ENCODE results near the gene IFNLR1. TPM values are rescaled to one million over a fixed set of nuclear protein-coding genes. Genes with fewer than 3 reads are reported as not detected.
"Not testable (repeated sequence)": the region's sequence is repeated elsewhere in the genome, so short reads cannot be mapped to it uniquely, and the experiment has no call there.

The IFNLR1 gene
- total RNA-seq, 1 donor from 2014 or later: 5.6 TPM

- Mint-ChIP-seq H3K27ac (no peak overlapping the region), H3K36me3 (ENCODE audit: low read depth) (no peaks in the 10 kb centered on the region), H3K4me1 (no peaks in the 10 kb centered on the region), H3K4me3 (no peak overlapping the region), H3K9me3 (no peaks in the 10 kb centered on the region), H3K27me3 (peaks cover 56% of the 10 kb centered on the region)
- intact Hi-C loops (cut with micrococcal nuclease): no loop called here
- no peak for DNase-seq
Observed at GRCh38 chr1:24215226-24215814, 28.2 kb upstream of the IFNLR1 start.

- no peak for DNase-seq
- peaks cover 42% of the 10 kb centered on the region for H3K27me3 Mint-ChIP-seq
- intact Hi-C loops (cut with micrococcal nuclease): no loop called here
- no peaks in the 10 kb centered on the region for H3K36me3 Mint-ChIP-seq (ENCODE audit: low read depth)
- no peaks in the 10 kb centered on the region for H3K9me3 Mint-ChIP-seq
- no peak overlapping the region for H3K4me3 Mint-ChIP-seq
- no peaks in the 10 kb centered on the region for H3K4me1 Mint-ChIP-seq
- no peak overlapping the region for H3K27ac Mint-ChIP-seq
Observed at GRCh38 chr1:24212376-24212775, 25.3 kb upstream of the IFNLR1 start.

DNA sequence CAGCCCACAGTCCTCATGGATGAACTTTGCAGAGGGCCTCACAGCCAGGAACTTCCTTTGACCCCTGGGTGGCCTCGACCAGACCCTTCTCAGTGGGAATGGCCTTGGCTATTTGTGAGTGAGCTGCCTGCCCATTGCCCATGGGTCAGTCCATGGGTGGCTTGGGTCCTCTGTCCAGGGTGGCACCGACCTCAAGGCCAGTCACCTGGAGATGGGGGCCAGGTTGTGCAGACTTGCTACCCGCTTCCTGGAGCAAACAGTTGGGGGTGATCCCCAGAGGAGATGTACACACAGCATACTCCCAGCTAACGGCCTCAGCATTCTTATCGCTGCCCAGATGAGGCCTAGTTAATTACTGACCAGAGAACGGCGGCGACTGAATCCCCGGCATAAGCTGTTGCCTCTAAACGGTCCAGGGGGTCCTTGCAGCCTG lies 23.1 kb upstream of the IFNLR1 start:
- intact Hi-C loops (cut with micrococcal nuclease): no loop called here
- Mint-ChIP-seq H3K27me3 (peaks cover 24% of the 10 kb centered on the region), H3K9me3 (no peaks in the 10 kb centered on the region), H3K36me3 (ENCODE audit: low read depth) (no peaks in the 10 kb centered on the region), H3K4me3 (no peak overlapping the region), H3K27ac (no peak overlapping the region), H3K4me1 (no peaks in the 10 kb centered on the region)
- no peak for DNase-seq

GRCh38 chr1:24209097-24209496 lies 22.0 kb upstream of the IFNLR1 start:
- Mint-ChIP-seq H3K36me3 (ENCODE audit: low read depth) (no peaks in the 10 kb centered on the region), H3K4me3 (no peak overlapping the region), H3K27me3 (peaks cover 14% of the 10 kb centered on the region), H3K9me3 (no peaks in the 10 kb centered on the region), H3K27ac (no peak overlapping the region), H3K4me1 (no peaks in the 10 kb centered on the region)
- DNase-seq: no peak
- intact Hi-C loops (cut with micrococcal nuclease): no loop called here

DNA sequence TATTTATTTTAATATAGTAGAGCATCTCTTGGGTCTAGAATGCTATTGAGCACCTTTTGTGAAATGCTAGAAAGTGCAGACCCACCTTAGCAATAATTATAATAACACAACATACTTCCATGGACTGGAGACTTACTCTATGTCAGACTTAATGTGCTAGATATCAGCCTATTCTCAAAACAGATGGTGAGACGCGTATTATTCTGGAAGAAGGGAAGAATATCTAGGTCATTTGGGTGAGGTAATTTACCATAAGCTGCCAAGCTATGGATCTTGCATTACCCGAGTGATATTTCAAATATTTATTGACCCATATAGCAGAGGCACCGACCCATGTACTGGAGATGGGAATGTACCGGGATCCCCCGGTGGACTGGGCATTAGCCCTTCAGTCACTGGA lies 20.6 kb upstream of the IFNLR1 start:
- Mint-ChIP-seq H3K27me3 (peaks cover 5% of the 10 kb centered on the region), H3K9me3 (no peaks in the 10 kb centered on the region), H3K4me1 (peaks cover 8% of the 10 kb centered on the region), H3K27ac (no peak overlapping the region), H3K36me3 (ENCODE audit: low read depth) (no peaks in the 10 kb centered on the region), H3K4me3 (no peak overlapping the region)
- intact Hi-C loops (cut with micrococcal nuclease): no loop called here
- no peak for DNase-seq

- H3K27me3 Mint-ChIP-seq; DNase-seq; H3K27ac Mint-ChIP-seq; intact Hi-C loops (cut with micrococcal nuclease); H3K4me3 Mint-ChIP-seq; H3K36me3 Mint-ChIP-seq (ENCODE audit: low read depth); H3K9me3 Mint-ChIP-seq: not testable (repeated sequence)
- peaks cover 11% of the 10 kb centered on the region for H3K4me1 Mint-ChIP-seq
Observed at GRCh38 chr1:24207395-24207687, 20.3 kb upstream of the IFNLR1 start.

DNA sequence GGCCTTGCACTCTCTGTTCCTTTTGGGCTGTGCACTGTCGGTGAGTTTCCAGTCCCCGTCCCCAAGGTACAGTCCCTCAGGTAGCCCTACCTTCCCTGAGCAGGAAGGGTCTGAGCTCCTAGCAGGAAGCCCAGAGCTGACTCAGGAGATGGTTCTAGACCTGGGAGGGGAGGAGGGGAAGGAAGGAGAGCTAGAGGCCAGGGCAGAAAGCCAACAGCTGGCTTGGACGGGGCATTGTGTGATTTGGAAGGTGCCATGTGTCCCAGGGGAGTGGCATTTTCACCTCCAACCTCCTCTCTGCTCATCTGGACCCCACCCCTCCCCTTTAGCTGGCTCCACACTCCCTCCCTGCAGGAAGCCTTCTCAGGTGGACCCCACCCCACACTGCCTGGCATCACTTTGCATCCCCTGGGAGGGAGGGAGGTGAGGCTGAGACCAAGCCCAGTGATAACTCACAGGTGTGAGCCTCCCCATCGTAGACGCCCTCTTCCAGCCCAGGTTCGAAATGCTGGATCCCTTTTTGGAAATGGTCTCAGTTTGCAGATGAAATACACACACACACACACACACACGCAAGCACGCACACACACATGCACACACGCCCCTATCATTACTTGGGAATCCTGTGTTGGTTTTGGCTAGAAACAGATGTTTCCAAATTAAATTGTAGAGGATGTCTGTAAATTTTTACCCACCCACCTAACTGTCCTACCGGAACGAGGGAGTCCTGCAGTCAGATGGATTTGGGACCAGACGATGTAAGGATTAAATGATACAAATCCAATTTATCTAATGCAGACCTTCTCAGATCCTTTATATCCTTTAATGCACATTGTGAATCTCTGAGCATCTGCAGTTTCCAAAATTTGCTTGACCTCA lies 19.7 kb upstream of the IFNLR1 start:
- Mint-ChIP-seq H3K36me3 (ENCODE audit: low read depth) (no peaks in the 10 kb centered on the region), H3K27ac (no peak overlapping the region), H3K4me1 (peaks cover 13% of the 10 kb centered on the region), H3K27me3 (peaks cover 5% of the 10 kb centered on the region), H3K4me3 (no peak overlapping the region), H3K9me3 (no peaks in the 10 kb centered on the region)
- intact Hi-C loops (cut with micrococcal nuclease): no loop called here
- DNase-seq: no peak

DNA sequence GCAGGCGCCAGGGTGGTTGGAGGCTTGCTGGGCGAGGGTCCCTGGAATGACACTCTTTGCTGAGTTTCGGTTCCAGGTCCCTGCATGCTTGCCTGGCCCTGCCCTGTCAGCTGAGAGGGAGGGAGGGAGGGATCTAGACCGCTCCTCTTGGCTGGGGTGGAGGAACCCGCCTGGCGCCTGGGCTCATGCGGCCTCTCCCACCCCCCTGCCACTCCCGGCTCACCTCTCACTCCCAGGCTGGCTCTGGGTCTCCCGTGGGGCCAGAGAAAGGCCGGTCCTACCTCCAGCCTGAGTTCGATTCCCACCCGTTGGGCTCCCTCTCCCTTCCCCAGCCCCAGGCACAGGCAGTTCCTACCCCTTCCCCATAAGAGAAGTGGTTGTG lies 19.0 kb upstream of the IFNLR1 start:
- H3K4me3 Mint-ChIP-seq: no peak overlapping the region
- H3K27me3 Mint-ChIP-seq: peaks cover 5% of the 10 kb centered on the region
- H3K27ac Mint-ChIP-seq: no peak overlapping the region
- peaks cover 13% of the 10 kb centered on the region for H3K4me1 Mint-ChIP-seq
- no peak for DNase-seq
- no peaks in the 10 kb centered on the region for H3K9me3 Mint-ChIP-seq
- no peaks in the 10 kb centered on the region for H3K36me3 Mint-ChIP-seq (ENCODE audit: low read depth)
- intact Hi-C loops (cut with micrococcal nuclease): no loop called here

GRCh38 chr1:24205345-24206082 lies 18.4 kb upstream of the IFNLR1 start:
- Mint-ChIP-seq H3K27ac (peak overlapping the region; percentile 25), H3K4me1 (peaks cover 13% of the 10 kb centered on the region), H3K9me3 (no peaks in the 10 kb centered on the region), H3K36me3 (ENCODE audit: low read depth) (no peaks in the 10 kb centered on the region), H3K4me3 (no peak overlapping the region), H3K27me3 (peaks cover 2% of the 10 kb centered on the region)
- intact Hi-C loops (cut with micrococcal nuclease): no loop called here
- no peak for DNase-seq

DNA sequence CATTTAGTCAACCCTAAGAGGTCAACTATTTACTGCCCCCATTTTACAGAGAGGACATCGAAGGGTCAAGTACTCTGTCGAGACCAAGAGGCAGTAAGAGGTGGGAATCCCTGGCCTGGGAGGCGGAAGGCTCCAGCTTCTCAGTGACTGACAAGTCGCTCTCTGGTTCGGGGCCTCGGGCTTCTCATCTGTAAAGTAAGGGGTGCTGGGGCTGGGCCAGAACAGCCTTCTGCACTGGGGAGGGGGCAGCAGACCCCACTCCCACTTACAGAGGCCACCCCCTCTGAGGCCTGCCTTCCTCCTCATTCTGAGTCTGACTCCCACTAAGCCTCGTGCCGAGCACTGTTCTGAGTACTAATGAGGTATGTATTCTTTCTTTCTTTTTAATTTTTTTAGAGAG lies 17.0 kb upstream of the IFNLR1 start:
- intact Hi-C loops (cut with micrococcal nuclease): no loop called here
- H3K4me1 Mint-ChIP-seq: peaks cover 20% of the 10 kb centered on the region
- H3K27me3 Mint-ChIP-seq: peaks cover 2% of the 10 kb centered on the region
- H3K27ac Mint-ChIP-seq: no peak overlapping the region
- DNase-seq: no peak
- H3K9me3 Mint-ChIP-seq: no peaks in the 10 kb centered on the region
- no peak overlapping the region for H3K4me3 Mint-ChIP-seq
- H3K36me3 Mint-ChIP-seq (ENCODE audit: low read depth): no peaks in the 10 kb centered on the region

GRCh38 chr1:24203404-24203803 lies 16.3 kb upstream of the IFNLR1 start:
- intact Hi-C loops (cut with micrococcal nuclease): no loop called here

GRCh38 chr1:24202987-24203386 lies 15.9 kb upstream of the IFNLR1 start:
- H3K27me3 Mint-ChIP-seq: peaks cover 3% of the 10 kb centered on the region
- no peak overlapping the region for H3K27ac Mint-ChIP-seq
- H3K4me1 Mint-ChIP-seq: peaks cover 21% of the 10 kb centered on the region
- no peak for DNase-seq
- H3K36me3 Mint-ChIP-seq (ENCODE audit: low read depth): no peaks in the 10 kb centered on the region
- intact Hi-C loops (cut with micrococcal nuclease): no loop called here
- no peak overlapping the region for H3K4me3 Mint-ChIP-seq
- H3K9me3 Mint-ChIP-seq: no peaks in the 10 kb centered on the region

More at GRCh38 chr1:24203404-24203803, 16.3 kb upstream of the IFNLR1 start:
- Mint-ChIP-seq H3K36me3 (ENCODE audit: low read depth) (no peaks in the 10 kb centered on the region), H3K4me1 (peaks cover 20% of the 10 kb centered on the region), H3K27me3 (peaks cover 2% of the 10 kb centered on the region), H3K9me3 (no peaks in the 10 kb centered on the region), H3K27ac (no peak overlapping the region), H3K4me3 (no peak overlapping the region)
- no peak for DNase-seq

DNA sequence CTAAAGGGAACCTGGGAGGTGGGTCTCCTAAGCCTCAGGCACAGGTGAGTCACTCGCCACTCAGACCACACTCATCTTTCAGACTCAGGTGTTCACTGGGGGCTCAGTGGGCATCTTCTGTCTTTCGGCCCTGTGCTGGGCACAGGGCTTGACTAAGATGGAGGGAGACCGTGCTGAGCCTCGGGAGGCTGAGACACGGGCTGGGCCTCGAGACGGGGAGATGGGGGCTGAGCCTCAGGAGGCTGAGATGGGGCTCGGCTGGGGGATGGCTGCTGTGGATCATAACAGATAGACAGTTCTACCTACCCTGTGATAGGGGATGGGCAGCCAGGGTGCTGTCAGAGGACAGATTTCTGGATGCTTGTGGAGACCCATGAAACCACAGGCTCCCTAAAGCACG lies 15.5 kb upstream of the IFNLR1 start:
- intact Hi-C loops (cut with micrococcal nuclease): no loop called here
- peaks cover 3% of the 10 kb centered on the region for H3K27me3 Mint-ChIP-seq
- H3K4me1 Mint-ChIP-seq: peaks cover 22% of the 10 kb centered on the region
- no peak overlapping the region for H3K27ac Mint-ChIP-seq
- no peak for DNase-seq
- H3K4me3 Mint-ChIP-seq: no peak overlapping the region
- no peaks in the 10 kb centered on the region for H3K36me3 Mint-ChIP-seq (ENCODE audit: low read depth)
- H3K9me3 Mint-ChIP-seq: no peaks in the 10 kb centered on the region

- intact Hi-C loops (cut with micrococcal nuclease): no loop called here
- peak; percentile 89 for DNase-seq
- Mint-ChIP-seq H3K36me3 (ENCODE audit: low read depth) (no peaks in the 10 kb centered on the region), H3K4me3 (no peak overlapping the region), H3K9me3 (no peaks in the 10 kb centered on the region), H3K4me1 (peaks cover 22% of the 10 kb centered on the region), H3K27ac (no peak overlapping the region), H3K27me3 (peaks cover 3% of the 10 kb centered on the region)
Observed at GRCh38 chr1:24201941-24202440, 14.9 kb upstream of the IFNLR1 start.

Measured in activated CD4-positive, alpha-beta T cell treated with anti-CD3 and anti-CD28 coated beads, Interleukin-2, amount 10 ng/mL, durations not matched to agents 24 days and 14 days (primary cell).